Neural progenitor cell (in vitro differentiated cells): ENCODE data around the gene CILP. TPM values are rescaled to one million over a fixed set of nuclear protein-coding genes. Genes with fewer than 3 reads are reported as not detected.

Experiments
- DNase-seq: peaks from one replicate; pipeline ENCODE4 v3.0.0-alpha.2; 2016; ENCODE audit warnings: low spot score
- H2AFZ ChIP-seq: fragments of 200-600 bp; sonication (generic); replicated peaks from 2 replicates; pipeline ENCODE4 v1.6.1; 2016; ENCODE audit warnings: antibody characterized with exemption
- H3F3A ChIP-seq: fragments of 200-600 bp; sonication (generic); 2 replicates; pipeline ENCODE4 v1.6.1; 2016; ENCODE audit warnings: antibody characterized with exemption, low read depth
- H3K27ac ChIP-seq: fragments of 200-600 bp; sonication (generic); 2 replicates; pipeline ENCODE4 v1.5.1; 2016; ENCODE audit warnings: mild to moderate bottlenecking
- H3K27me3 ChIP-seq: fragments of 200-600 bp; sonication (generic); 2 replicates; pipeline ENCODE4 v1.6.1; 2016; ENCODE audit warnings: mild to moderate bottlenecking, moderate library complexity
- H3K36me3 ChIP-seq: fragments of 200-600 bp; sonication (generic); 2 replicates; pipeline ENCODE4 v1.5.1; 2016
- H3K4me1 ChIP-seq: fragments of 200-600 bp; sonication (generic); 2 replicates; pipeline ENCODE4 v1.6.1; 2016; ENCODE audit warnings: mixed run types
- H3K4me2 ChIP-seq: fragments of 200-600 bp; sonication (generic); 2 replicates; pipeline ENCODE4 v1.6.1; 2016
- H3K4me3 ChIP-seq: fragments of 200-600 bp; sonication (generic); 2 replicates; pipeline ENCODE4 v1.5.1; 2016
- H3K79me2 ChIP-seq: fragments of 200-600 bp; sonication (generic); 2 replicates; pipeline ENCODE4 v1.6.1; 2016; ENCODE audit warnings: low read depth
- H3K9ac ChIP-seq: fragments of 200-600 bp; sonication (generic); 2 replicates; pipeline ENCODE4 v1.6.1; 2016
- H3K9me3 ChIP-seq: fragments of 200-600 bp; sonication (generic); 2 replicates; pipeline ENCODE4 v1.5.1; 2016; ENCODE audit warnings: low read depth
- H4K20me1 ChIP-seq: fragments of 200-600 bp; sonication (generic); 2 replicates; pipeline ENCODE4 v1.6.1; 2016; ENCODE audit warnings: low read depth
- H3K27ac Mint-ChIP-seq: 3 replicates; pipeline ENCODE4 v1.8.0; 2021; ENCODE audit warnings: mixed read lengths
- H3K27me3 Mint-ChIP-seq: 2 replicates; pipeline ENCODE4 v1.8.0; 2022; ENCODE audit warnings: low read depth, mild to moderate bottlenecking, inconsistent platforms, moderate library complexity, mixed read lengths; ENCODE audit not compliant: insufficient read depth
- H3K36me3 Mint-ChIP-seq: 3 replicates; pipeline ENCODE4 v1.8.0; 2021; ENCODE audit warnings: mixed read lengths
- H3K4me1 Mint-ChIP-seq: 3 replicates; pipeline ENCODE4 v1.8.0; 2021; ENCODE audit warnings: mixed read lengths
- H3K4me3 Mint-ChIP-seq: 3 replicates; pipeline ENCODE4 v1.8.0; 2021; ENCODE audit warnings: mild to moderate bottlenecking, moderate library complexity, mixed read lengths
- H3K9me3 Mint-ChIP-seq: 3 replicates; pipeline ENCODE4 v1.8.0; 2020; ENCODE audit warnings: mixed read lengths
- EZH2 ChIP-seq: fragments of 200-600 bp; sonication (generic); IDR thresholded peaks from 2 replicates; pipeline ENCODE4 v1.6.1; 2017; ENCODE audit warnings: antibody characterized with exemption, mild to moderate bottlenecking, moderate library complexity
- EZH2phosphoT487 ChIP-seq: fragments of 200-600 bp; sonication (generic); IDR thresholded peaks from 2 replicates; pipeline ENCODE4 v1.6.1; 2017; ENCODE audit warnings: antibody characterized with exemption
- total RNA-seq: library from RNA; depleted of rRNA; stranded (reverse); fragments of >200 nt; gene quantifications from 2 replicates; pipeline ENCODE4 v1.2.3, GENCODE V29; 2015; ENCODE audit warnings: low replicate concordance
- TF ChIP-seq, protein P1 (sequence below): fragments of 200-600 bp; sonication (generic); IDR thresholded peaks from 2 replicates; pipeline ENCODE4 v1.5.1; 2017; ENCODE audit warnings: antibody characterized with exemption, mild to moderate bottlenecking

CILP gene
- total RNA-seq, 1 donor from 2014 or later = not detected

DNA sequence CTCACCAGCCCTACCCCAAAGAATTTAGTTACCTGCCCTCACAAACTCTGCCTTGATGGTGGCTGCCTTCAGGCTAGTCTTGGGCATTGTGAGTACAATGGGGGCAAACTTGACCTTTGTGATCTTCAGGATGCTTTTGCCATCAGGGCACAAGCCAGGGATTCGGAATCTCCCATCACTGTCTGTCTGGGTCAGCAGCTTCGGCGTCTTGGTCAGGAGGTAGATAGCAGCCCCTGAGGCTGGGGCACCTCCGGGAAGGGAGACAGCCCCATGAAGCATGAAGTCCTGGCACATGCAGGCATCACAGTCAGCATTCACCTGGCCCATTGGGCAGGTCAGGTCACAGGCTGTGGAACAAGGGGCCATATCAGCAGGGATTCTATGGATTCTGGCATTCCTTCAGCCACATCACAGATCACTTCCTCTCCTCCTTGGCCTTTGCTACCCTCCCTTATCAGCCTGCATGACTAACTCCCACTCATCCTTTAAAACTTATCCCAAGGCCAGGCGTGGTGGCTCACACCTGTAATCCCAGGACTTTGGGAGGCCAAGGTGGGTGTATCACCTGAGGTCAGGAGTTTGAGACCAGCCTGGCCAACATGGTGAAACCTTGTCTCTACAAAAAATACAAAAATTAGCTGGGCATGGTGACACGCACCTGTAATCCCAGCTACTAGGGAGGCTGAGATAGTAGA, 6.9 kb downstream of the CILP start:
- no peaks in the 10 kb centered on the region for H3K36me3 ChIP-seq
- no peak overlapping the region for H3K27ac Mint-ChIP-seq

DNA sequence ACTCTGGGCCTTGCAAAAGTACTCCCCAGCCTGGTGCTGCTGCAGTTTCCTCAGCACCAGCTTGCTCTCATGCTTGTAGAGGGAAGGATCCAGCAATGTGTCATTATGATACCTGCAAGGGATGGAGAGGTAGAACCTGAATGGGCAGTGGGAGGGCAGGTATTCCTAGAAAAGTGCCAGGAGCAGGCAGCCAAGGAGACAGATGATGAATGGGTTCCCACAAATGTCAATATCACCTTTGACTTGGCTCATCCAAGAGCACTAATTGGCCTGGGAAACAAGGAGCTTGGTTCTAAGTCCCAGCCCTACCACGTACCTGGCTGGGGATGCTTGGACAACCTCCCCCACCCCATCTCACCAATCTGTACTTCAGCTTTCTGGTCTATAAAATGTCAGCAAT, 9.4 kb downstream of the CILP start:
- Histone ChIP-seq H4K20me1 (no peaks in the 10 kb centered on the region), H3K79me2 (no peaks in the 10 kb centered on the region), H3K4me2 (no peak overlapping the region), H3F3A (no peaks in the 10 kb centered on the region), H3K9ac (no peak overlapping the region), H3K36me3 (no peaks in the 10 kb centered on the region), H3K4me1 (no peaks in the 10 kb centered on the region), H3K9me3 (no peaks in the 10 kb centered on the region), H3K4me3 (no peak overlapping the region), H3K27ac (no peak overlapping the region), H3K27me3 (no peaks in the 10 kb centered on the region), H2AFZ (no peak overlapping the region)
- no peaks in the 10 kb centered on the region for H3K36me3 Mint-ChIP-seq
- TF ChIP-seq, protein P1, sequence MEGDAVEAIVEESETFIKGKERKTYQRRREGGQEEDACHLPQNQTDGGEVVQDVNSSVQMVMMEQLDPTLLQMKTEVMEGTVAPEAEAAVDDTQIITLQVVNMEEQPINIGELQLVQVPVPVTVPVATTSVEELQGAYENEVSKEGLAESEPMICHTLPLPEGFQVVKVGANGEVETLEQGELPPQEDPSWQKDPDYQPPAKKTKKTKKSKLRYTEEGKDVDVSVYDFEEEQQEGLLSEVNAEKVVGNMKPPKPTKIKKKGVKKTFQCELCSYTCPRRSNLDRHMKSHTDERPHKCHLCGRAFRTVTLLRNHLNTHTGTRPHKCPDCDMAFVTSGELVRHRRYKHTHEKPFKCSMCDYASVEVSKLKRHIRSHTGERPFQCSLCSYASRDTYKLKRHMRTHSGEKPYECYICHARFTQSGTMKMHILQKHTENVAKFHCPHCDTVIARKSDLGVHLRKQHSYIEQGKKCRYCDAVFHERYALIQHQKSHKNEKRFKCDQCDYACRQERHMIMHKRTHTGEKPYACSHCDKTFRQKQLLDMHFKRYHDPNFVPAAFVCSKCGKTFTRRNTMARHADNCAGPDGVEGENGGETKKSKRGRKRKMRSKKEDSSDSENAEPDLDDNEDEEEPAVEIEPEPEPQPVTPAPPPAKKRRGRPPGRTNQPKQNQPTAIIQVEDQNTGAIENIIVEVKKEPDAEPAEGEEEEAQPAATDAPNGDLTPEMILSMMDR = no peak
- TF ChIP-seq EZH2phosphoT487 (no peak), EZH2 (no peak)
- no peak for DNase-seq
- no peak overlapping the region for H3K27ac Mint-ChIP-seq
- H3K9me3 Mint-ChIP-seq = no peaks in the 10 kb centered on the region
- peaks cover 9% of the 10 kb centered on the region for H3K27me3 Mint-ChIP-seq
- peaks cover under 1% of the 10 kb centered on the region for H3K4me1 Mint-ChIP-seq
- no peak overlapping the region for H3K4me3 Mint-ChIP-seq

More for the DNA sequence above, 6.9 kb downstream of the CILP start:
- H3K27me3 ChIP-seq = no peaks in the 10 kb centered on the region
- no peaks in the 10 kb centered on the region for H4K20me1 ChIP-seq
- TF ChIP-seq EZH2phosphoT487 = no peak
- TF ChIP-seq, protein P1 = no peak
- no peak for TF ChIP-seq EZH2
- H3K9ac ChIP-seq = no peak overlapping the region
- no peak overlapping the region for H3K4me2 ChIP-seq
- Mint-ChIP-seq H3K4me3 (no peak overlapping the region), H3K36me3 (no peaks in the 10 kb centered on the region), H3K4me1 (peaks cover 22% of the 10 kb centered on the region), H3K9me3 (no peaks in the 10 kb centered on the region), H3K27me3 (peaks cover 8% of the 10 kb centered on the region)
- H2AFZ ChIP-seq = no peak overlapping the region
- no peak for DNase-seq
- no peaks in the 10 kb centered on the region for H3K9me3 ChIP-seq
- peaks cover 12% of the 10 kb centered on the region for H3K4me1 ChIP-seq
- no peaks in the 10 kb centered on the region for H3K79me2 ChIP-seq
- no peak overlapping the region for H3K27ac ChIP-seq
- peaks cover 5% of the 10 kb centered on the region for H3F3A ChIP-seq
- H3K4me3 ChIP-seq = no peak overlapping the region

DNA sequence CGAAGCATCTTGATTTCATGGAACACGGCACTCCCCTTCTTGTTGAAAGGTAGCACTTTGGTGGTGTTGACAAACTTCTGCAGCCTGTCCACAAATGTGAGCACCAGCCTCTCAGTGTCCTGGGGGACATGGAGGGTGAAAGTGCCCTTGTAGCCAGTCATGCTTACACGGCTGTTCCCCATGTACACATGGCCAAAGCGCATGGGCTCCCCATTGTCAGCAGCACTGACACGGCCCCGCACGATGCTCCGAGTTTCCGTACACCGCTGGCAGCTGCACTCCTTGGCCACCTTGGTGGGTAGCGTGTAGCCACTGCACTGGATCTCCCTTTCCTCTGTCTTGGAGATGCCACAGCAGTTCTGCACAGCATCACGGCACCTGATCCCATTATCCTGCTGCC, 12.7 kb downstream of the CILP start:
- H3K79me2 ChIP-seq = no peaks in the 10 kb centered on the region
- H3K36me3 ChIP-seq = no peaks in the 10 kb centered on the region
- no peaks in the 10 kb centered on the region for H3K9me3 ChIP-seq
- Mint-ChIP-seq H3K27me3 (peaks cover 6% of the 10 kb centered on the region), H3K4me3 (no peak overlapping the region), H3K36me3 (no peaks in the 10 kb centered on the region), H3K9me3 (no peaks in the 10 kb centered on the region), H3K4me1 (peaks cover 3% of the 10 kb centered on the region), H3K27ac (no peak overlapping the region)
- H3F3A ChIP-seq = no peaks in the 10 kb centered on the region
- no peak for DNase-seq
- no peak overlapping the region for H3K4me3 ChIP-seq
- H3K27me3 ChIP-seq = no peaks in the 10 kb centered on the region
- H3K27ac ChIP-seq = no peak overlapping the region
- H3K9ac ChIP-seq = no peak overlapping the region
- no peak for TF ChIP-seq EZH2phosphoT487
- H2AFZ ChIP-seq = no peak overlapping the region
- no peaks in the 10 kb centered on the region for H3K4me1 ChIP-seq
- H3K4me2 ChIP-seq = no peak overlapping the region
- H4K20me1 ChIP-seq = no peaks in the 10 kb centered on the region

DNA sequence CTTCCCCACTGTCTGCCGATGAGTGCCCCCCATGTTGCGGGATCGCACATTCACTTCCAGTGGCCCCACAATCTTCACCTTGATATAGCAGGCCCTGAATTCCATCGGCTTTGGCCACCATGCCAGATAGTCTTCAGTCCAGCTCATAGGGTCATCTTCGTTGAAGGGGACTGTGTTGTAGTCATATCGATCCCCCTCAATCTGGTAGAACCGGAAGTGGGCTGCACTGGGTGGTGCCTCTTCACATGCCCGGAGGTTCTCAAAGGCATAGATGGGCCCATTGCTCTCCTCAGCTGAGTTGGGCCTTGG, 14.0 kb downstream of the CILP start:
- DNase-seq = no peak

More for the DNA sequence above, 14.0 kb downstream of the CILP start:
- Histone ChIP-seq H3K4me1 (no peaks in the 10 kb centered on the region), H3K9ac (no peak overlapping the region), H3K79me2 (no peaks in the 10 kb centered on the region), H3K9me3 (no peaks in the 10 kb centered on the region), H3K36me3 (no peaks in the 10 kb centered on the region), H2AFZ (no peak overlapping the region), H3K27me3 (no peaks in the 10 kb centered on the region), H3K27ac (no peak overlapping the region), H3F3A (no peaks in the 10 kb centered on the region), H3K4me2 (no peak overlapping the region), H3K4me3 (no peak overlapping the region), H4K20me1 (no peaks in the 10 kb centered on the region)
- no peak for TF ChIP-seq EZH2
- TF ChIP-seq EZH2phosphoT487 = no peak
- TF ChIP-seq, protein P1 = no peak
- Mint-ChIP-seq H3K27ac (no peak overlapping the region), H3K27me3 (peaks cover 7% of the 10 kb centered on the region), H3K36me3 (no peaks in the 10 kb centered on the region), H3K4me3 (no peak overlapping the region), H3K4me1 (peaks cover 6% of the 10 kb centered on the region), H3K9me3 (no peaks in the 10 kb centered on the region)
